ENCODE measurements around the gene GNA14. TPM values are rescaled to one million over a fixed set of nuclear protein-coding genes. Genes with fewer than 3 reads are reported as not detected.
"Not testable (repeated sequence)": the region's sequence is repeated elsewhere in the genome, so short reads cannot be mapped to it uniquely, and the experiment has no call there.

The GNA14 gene
- total RNA-seq, 2 experiments from 2014 or later = not detected

GRCh38 chr9:77640741-77641580 lies 7.2 kb downstream of the GNA14 start:
- Histone ChIP-seq H3K36me3 (ENCODE audit: insufficient read depth, low read length) (no peaks in the 10 kb centered on the region), H3K4me1 (ENCODE audit: insufficient read depth, low read length) (no peaks in the 10 kb centered on the region), H3K27me3 (ENCODE audit: control insufficient read depth in 1 of 2, insufficient read depth in 2 of 2, low read length in 2 of 2) (peaks cover 7 to 15% of the 10 kb centered on the region in 2 experiments), H3K9me3 (ENCODE audit: control insufficient read depth in 1 of 2, insufficient read depth in 1 of 2, low read length in 2 of 2) (no peaks in the 10 kb centered on the region), H3K4me3 (ENCODE audit: low read length) (no peak overlapping the region), H3K27ac (ENCODE audit: low read depth in 1 of 2, low read length in 2 of 2) (no peak overlapping the region)
- Mint-ChIP-seq H3K27ac (no peak overlapping the region), H3K9me3 (no peaks in the 10 kb centered on the region), H3K4me3 (no peak overlapping the region), H3K4me1 (ENCODE audit: low read depth) (no peaks in the 10 kb centered on the region), H3K36me3 (ENCODE audit: low read depth) (no peaks in the 10 kb centered on the region), H3K27me3 (peaks cover 28% of the 10 kb centered on the region)
- intact Hi-C loops (cut with DNase I, micrococcal nuclease) = no loop called here
- ChIA-PET POLR2A (no interaction called here), CTCF (no interaction called here)
- DNase-seq (no peak), ATAC-seq (ENCODE audit: poor library complexity) (no peak)
- no peak for TF ChIP-seq CTCF (IDR thresholded peaks at IDR 0.05)

- TF ChIP-seq CTCF (IDR thresholded peaks at IDR 0.05) = no peak
- ATAC-seq (ENCODE audit: poor library complexity) (no peak), DNase-seq (no peak)
- intact Hi-C loops (cut with DNase I, micrococcal nuclease) = no loop called here
- POLR2A ChIA-PET = no interaction called here
- CTCF ChIA-PET = no interaction called here
- no peak overlapping the region for H3K27ac ChIP-seq (ENCODE audit: low read depth in 1 of 2, low read length in 2 of 2)
- no peak overlapping the region for H3K4me3 Mint-ChIP-seq
- no peaks in the 10 kb centered on the region for H3K4me1 Mint-ChIP-seq (ENCODE audit: low read depth)
- H3K9me3 ChIP-seq (ENCODE audit: control insufficient read depth in 1 of 2, insufficient read depth in 1 of 2, low read length in 2 of 2) = no peaks in the 10 kb centered on the region
- no peaks in the 10 kb centered on the region for H3K9me3 Mint-ChIP-seq
- no peak overlapping the region for H3K27ac Mint-ChIP-seq
- no peaks in the 10 kb centered on the region for H3K4me1 ChIP-seq (ENCODE audit: insufficient read depth, low read length)
- no peaks in the 10 kb centered on the region for H3K27me3 ChIP-seq (ENCODE audit: control insufficient read depth in 1 of 2, insufficient read depth in 2 of 2, low read length in 2 of 2)
- H3K27me3 Mint-ChIP-seq = no peaks in the 10 kb centered on the region
- H3K4me3 ChIP-seq (ENCODE audit: low read length) = no peak overlapping the region
- no peaks in the 10 kb centered on the region for H3K36me3 Mint-ChIP-seq (ENCODE audit: low read depth)
- H3K36me3 ChIP-seq (ENCODE audit: insufficient read depth, low read length) = no peaks in the 10 kb centered on the region
Measured at GRCh38 chr9:77632652-77633051, 15.5 kb downstream of the GNA14 start.

GRCh38 chr9:77628864-77629263 lies 19.3 kb downstream of the GNA14 start:
- H3K27ac Mint-ChIP-seq; H3K4me1 ChIP-seq (ENCODE audit: insufficient read depth, low read length); H3K36me3 Mint-ChIP-seq (ENCODE audit: low read depth); H3K27me3 ChIP-seq (ENCODE audit: control insufficient read depth in 1 of 2, insufficient read depth in 2 of 2, low read length in 2 of 2); intact Hi-C loops (cut with DNase I, micrococcal nuclease); H3K36me3 ChIP-seq (ENCODE audit: insufficient read depth, low read length); H3K27ac ChIP-seq (ENCODE audit: low read depth in 1 of 2, low read length in 2 of 2); H3K9me3 Mint-ChIP-seq; H3K9me3 ChIP-seq (ENCODE audit: control insufficient read depth in 1 of 2, insufficient read depth in 1 of 2, low read length in 2 of 2); ATAC-seq (ENCODE audit: poor library complexity); H3K4me3 ChIP-seq (ENCODE audit: low read length); POLR2A ChIA-PET; DNase-seq; H3K4me3 Mint-ChIP-seq; H3K4me1 Mint-ChIP-seq (ENCODE audit: low read depth); H3K27me3 Mint-ChIP-seq; CTCF ChIA-PET: not testable (repeated sequence)

- intact Hi-C loops (cut with DNase I, micrococcal nuclease) = no loop called here
- Mint-ChIP-seq H3K4me3 (no peak overlapping the region), H3K4me1 (ENCODE audit: low read depth) (no peaks in the 10 kb centered on the region), H3K9me3 (no peaks in the 10 kb centered on the region), H3K27ac (no peak overlapping the region), H3K27me3 (no peaks in the 10 kb centered on the region), H3K36me3 (ENCODE audit: low read depth) (no peaks in the 10 kb centered on the region)
- Histone ChIP-seq H3K27ac (ENCODE audit: low read depth in 1 of 2, low read length in 2 of 2) (no peak overlapping the region), H3K9me3 (ENCODE audit: control insufficient read depth in 1 of 2, insufficient read depth in 1 of 2, low read length in 2 of 2) (no peaks in the 10 kb centered on the region), H3K4me1 (ENCODE audit: insufficient read depth, low read length) (no peaks in the 10 kb centered on the region), H3K4me3 (ENCODE audit: low read length) (no peak overlapping the region), H3K36me3 (ENCODE audit: insufficient read depth, low read length) (no peaks in the 10 kb centered on the region), H3K27me3 (ENCODE audit: control insufficient read depth in 1 of 2, insufficient read depth in 2 of 2, low read length in 2 of 2) (no peaks in the 10 kb centered on the region)
- TF ChIP-seq CTCF (IDR thresholded peaks at IDR 0.05) = no peak
- ChIA-PET POLR2A (no interaction called here), CTCF (no interaction called here)
- no peak for DNase-seq
- no peak for ATAC-seq (ENCODE audit: poor library complexity)
Measured at GRCh38 chr9:77616191-77616590, 31.9 kb downstream of the GNA14 start.

All from CD4-positive, alpha-beta T cell (primary cell).